DOHH2 (cell line): ENCODE measurements around the gene C12orf57.

Source experiments
- H3F3A ChIP-seq: fragments of 200-600 bp; sonication (generic), shearing (Covaris generic); 2 replicates; pipeline ENCODE4 v1.6.0; 2016; ENCODE audit warnings: antibody characterized with exemption, mild to moderate bottlenecking; ENCODE audit not compliant: control insufficient read depth, insufficient read depth
- H3K27ac ChIP-seq: fragments of 200-600 bp; sonication (generic); 2 replicates; pipeline ENCODE4 v1.5.1; 2014; ENCODE audit warnings: low read depth, mild to moderate bottlenecking, low read length, moderate library complexity
- H3K27me3 ChIP-seq: fragments of 200-600 bp; sonication (generic); 2 replicates; pipeline ENCODE4 v1.6.1; 2014; ENCODE audit warnings: mild to moderate bottlenecking, low read length, mixed read lengths; ENCODE audit not compliant: control insufficient read depth
- H3K36me3 ChIP-seq: fragments of 200-600 bp; sonication (generic); 2 replicates; pipeline ENCODE4 v1.6.1; 2014; ENCODE audit warnings: mild to moderate bottlenecking, low read length, moderate library complexity, mixed read lengths; ENCODE audit not compliant: control insufficient read depth
- H3K4me1 ChIP-seq: fragments of 200-600 bp; sonication (generic); 2 replicates; pipeline ENCODE4 v1.6.1; 2014; ENCODE audit warnings: mild to moderate bottlenecking, low read length, mixed read lengths; ENCODE audit not compliant: control insufficient read depth
- H3K4me2 ChIP-seq: fragments of 200-600 bp; sonication (generic); 2 replicates; pipeline ENCODE4 v1.6.0; 2014; ENCODE audit warnings: mild to moderate bottlenecking, low read length, moderate library complexity
- H3K4me3 ChIP-seq: fragments of 200-600 bp; sonication (generic); 2 replicates; pipeline ENCODE4 v1.5.1; 2014; ENCODE audit warnings: mild to moderate bottlenecking, low read length, mixed read lengths
- H3K79me2 ChIP-seq: fragments of 200-600 bp; sonication (generic); 2 replicates; pipeline ENCODE4 v1.6.1; 2014; ENCODE audit warnings: mild to moderate bottlenecking, low read length, mixed read lengths; ENCODE audit not compliant: control insufficient read depth
- H3K9me2 ChIP-seq: fragments of 200-600 bp; sonication (generic); replicated peaks from 2 replicates; pipeline ENCODE4 v1.6.1; 2014; ENCODE audit warnings: mild to moderate bottlenecking, low read length, mixed read lengths; ENCODE audit not compliant: control insufficient read depth
- H3K9me3 ChIP-seq: fragments of 200-600 bp; sonication (generic); 2 replicates; pipeline ENCODE4 v1.6.1; 2014; ENCODE audit warnings: antibody characterized with exemption, low read length, mixed read lengths; ENCODE audit not compliant: control insufficient read depth, insufficient read depth
- H4K20me1 ChIP-seq: fragments of 200-600 bp; sonication (generic); 2 replicates; pipeline ENCODE4 v1.6.0; 2014; ENCODE audit warnings: low read depth, mild to moderate bottlenecking, antibody characterized with exemption, low read length, moderate library complexity; ENCODE audit not compliant: control insufficient read depth, insufficient read depth
- CTCF ChIP-seq: fragments of 200-600 bp; sonication (generic); IDR thresholded peaks from one replicate; pipeline ENCODE4 v1.5.1; 2014; ENCODE audit warnings: antibody characterized with exemption, mild to moderate bottlenecking, low read depth, low read length; ENCODE audit not compliant: poor library complexity, severe bottlenecking
- EZH2phosphoT487 ChIP-seq: fragments of 200-600 bp; sonication (generic); IDR thresholded peaks from 2 replicates; pipeline ENCODE4 v1.6.1; 2017; ENCODE audit warnings: borderline replicate concordance, mild to moderate bottlenecking, antibody characterized with exemption, low read length, moderate library complexity, mixed read lengths

C12orf57 gene

GRCh38 chr12:6917491-6918231 is 26.2 kb upstream of the C12orf57 start:
- Histone ChIP-seq H3K27ac (no peak overlapping the region), H4K20me1 (no peaks in the 10 kb centered on the region), H3K4me3 (no peak overlapping the region), H3K79me2 (no peaks in the 10 kb centered on the region), H3F3A (no peaks in the 10 kb centered on the region; the same call in 1 of the 2 replicates), H3K9me3 (no peaks in the 10 kb centered on the region), H3K9me2 (no peaks in the 10 kb centered on the region), H3K4me1 (peaks cover 32% of the 10 kb centered on the region), H3K27me3 (peaks cover 61% of the 10 kb centered on the region), H3K36me3 (no peaks in the 10 kb centered on the region), H3K4me2 (no peak overlapping the region)
- TF ChIP-seq EZH2phosphoT487 (no peak), CTCF (no peak)

GRCh38 chr12:6919588-6919987 is 24.2 kb upstream of the C12orf57 start:
- no peaks in the 10 kb centered on the region for H4K20me1 ChIP-seq
- no peaks in the 10 kb centered on the region for H3K36me3 ChIP-seq
- TF ChIP-seq EZH2phosphoT487 (no peak), CTCF (no peak)
- no peak overlapping the region for H3K27ac ChIP-seq
- H3F3A ChIP-seq = no peaks in the 10 kb centered on the region; the same call in 1 of the 2 replicates
- no peaks in the 10 kb centered on the region for H3K79me2 ChIP-seq
- peaks cover 42% of the 10 kb centered on the region for H3K4me1 ChIP-seq
- peaks cover 46% of the 10 kb centered on the region for H3K27me3 ChIP-seq
- H3K9me3 ChIP-seq = no peaks in the 10 kb centered on the region
- no peak overlapping the region for H3K4me3 ChIP-seq
- H3K4me2 ChIP-seq = no peak overlapping the region
- H3K9me2 ChIP-seq = no peaks in the 10 kb centered on the region

GRCh38 chr12:6921539-6921938 is 22.3 kb upstream of the C12orf57 start:
- Histone ChIP-seq H3F3A (no peaks in the 10 kb centered on the region; the same call in 1 of the 2 replicates), H3K79me2 (no peaks in the 10 kb centered on the region), H3K9me2 (no peaks in the 10 kb centered on the region), H3K9me3 (no peaks in the 10 kb centered on the region), H3K27ac (no peak overlapping the region), H3K4me2 (peak overlapping the region; percentile 65), H3K27me3 (peaks cover 44% of the 10 kb centered on the region), H3K36me3 (no peaks in the 10 kb centered on the region), H3K4me1 (peaks cover 38% of the 10 kb centered on the region), H3K4me3 (0 out of 2 replicates have a peak overlapping the region, but pooled peaks have one; percentile 2), H4K20me1 (no peaks in the 10 kb centered on the region)
- TF ChIP-seq CTCF (no peak), EZH2phosphoT487 (no peak)
